DOHH2 (cell line): ENCODE results near the gene CARMIL1.

Experiments used
- CTCF ChIP-seq: fragments of 200-600 bp; sonication (generic); IDR thresholded peaks from one replicate; pipeline ENCODE4 v1.5.1; 2014; ENCODE audit warnings: antibody characterized with exemption, mild to moderate bottlenecking, low read depth, low read length; ENCODE audit not compliant: poor library complexity, severe bottlenecking
- EZH2phosphoT487 ChIP-seq: fragments of 200-600 bp; sonication (generic); IDR thresholded peaks from 2 replicates; pipeline ENCODE4 v1.6.1; 2017; ENCODE audit warnings: borderline replicate concordance, mild to moderate bottlenecking, antibody characterized with exemption, low read length, moderate library complexity, mixed read lengths

- TF ChIP-seq CTCF (no peak), EZH2phosphoT487 (no peak)
Measured at GRCh38 chr6:25446830-25447569, 167.8 kb downstream of the CARMIL1 start.
